Progenitor cell of endocrine pancreas (in vitro differentiated cells): ENCODE data around the gene PGF. TPM values are rescaled to one million over a fixed set of nuclear protein-coding genes. Genes with fewer than 3 reads are reported as not detected.

Experiments used
- DNase-seq: peaks from one replicate; pipeline ENCODE4 v3.0.0; 2021; ENCODE audit warnings: low spot score; ENCODE audit not compliant: unreplicated experiment
- H3K27ac Mint-ChIP-seq: 2 replicates; pipeline ENCODE4 v1.8.0; 2021; ENCODE audit warnings: mild to moderate bottlenecking, moderate library complexity, mixed read lengths
- H3K27me3 Mint-ChIP-seq: 2 replicates; pipeline ENCODE4 v1.8.0; 2021; ENCODE audit warnings: mixed read lengths
- H3K36me3 Mint-ChIP-seq: 2 replicates; pipeline ENCODE4 v1.8.0; 2022; ENCODE audit warnings: mixed read lengths; ENCODE audit not compliant: insufficient read depth
- H3K4me1 Mint-ChIP-seq: 2 replicates; pipeline ENCODE4 v1.8.0; 2021; ENCODE audit warnings: low read depth, mixed read lengths
- H3K4me3 Mint-ChIP-seq: 2 replicates; pipeline ENCODE4 v1.8.0; 2021; ENCODE audit warnings: low read depth, mild to moderate bottlenecking, moderate library complexity, mixed read lengths
- H3K9me3 Mint-ChIP-seq: 2 replicates; pipeline ENCODE4 v1.8.0; 2021; ENCODE audit warnings: low read depth, mixed read lengths
- CTCF ChIP-seq: fragments of 200-600 bp; sonication (generic); IDR thresholded peaks from one replicate; pipeline ENCODE4 v1.5.0; 2021; ENCODE audit warnings: antibody characterized with exemption, mild to moderate bottlenecking; ENCODE audit not compliant: unreplicated experiment
- total RNA-seq: library from RNA; stranded (reverse); gene quantifications from 2 replicates; pipeline ENCODE4 v1.2.1, GENCODE V29; 2021

PGF gene
- total RNA-seq, 1 donor from 2014 or later, result 3.5 TPM

GRCh38 chr14:74946659-74947281, 8.6 kb downstream of the PGF start:
- peak; percentile 27 for TF ChIP-seq CTCF
- H3K36me3 Mint-ChIP-seq, result no peaks in the 10 kb centered on the region
- H3K4me1 Mint-ChIP-seq, result peaks cover 21% of the 10 kb centered on the region
- no peak overlapping the region for H3K4me3 Mint-ChIP-seq
- peaks cover 40% of the 10 kb centered on the region for H3K27me3 Mint-ChIP-seq
- no peaks in the 10 kb centered on the region for H3K9me3 Mint-ChIP-seq
- no peak for DNase-seq
- no peak overlapping the region for H3K27ac Mint-ChIP-seq

GRCh38 chr14:74945852-74946658, 9.3 kb downstream of the PGF start:
- Mint-ChIP-seq H3K27ac (peak overlapping the region; percentile 70), H3K36me3 (no peaks in the 10 kb centered on the region), H3K9me3 (no peaks in the 10 kb centered on the region), H3K4me3 (no peak overlapping the region), H3K4me1 (peaks cover 15% of the 10 kb centered on the region), H3K27me3 (peaks cover 47% of the 10 kb centered on the region)
- DNase-seq, result peak; percentile 80
- TF ChIP-seq CTCF, result peak; percentile 89

- peak; percentile 63 for TF ChIP-seq CTCF
- Mint-ChIP-seq H3K9me3 (no peaks in the 10 kb centered on the region), H3K27ac (peak overlapping the region; percentile 70), H3K4me3 (no peak overlapping the region), H3K27me3 (peaks cover 50% of the 10 kb centered on the region), H3K36me3 (no peaks in the 10 kb centered on the region), H3K4me1 (peaks cover 8% of the 10 kb centered on the region)
- DNase-seq, result peak; percentile 39
Measured at GRCh38 chr14:74945261-74945851, 10.0 kb downstream of the PGF start.

- no peak for DNase-seq
- no peak overlapping the region for H3K4me3 Mint-ChIP-seq
- no peak overlapping the region for H3K27ac Mint-ChIP-seq
- no peak for TF ChIP-seq CTCF
- no peaks in the 10 kb centered on the region for H3K9me3 Mint-ChIP-seq
- H3K4me1 Mint-ChIP-seq, result peaks cover 2% of the 10 kb centered on the region
- no peaks in the 10 kb centered on the region for H3K36me3 Mint-ChIP-seq
- H3K27me3 Mint-ChIP-seq, result peaks cover 54% of the 10 kb centered on the region
Measured at GRCh38 chr14:74942608-74943007, 12.8 kb downstream of the PGF start.

DNA sequence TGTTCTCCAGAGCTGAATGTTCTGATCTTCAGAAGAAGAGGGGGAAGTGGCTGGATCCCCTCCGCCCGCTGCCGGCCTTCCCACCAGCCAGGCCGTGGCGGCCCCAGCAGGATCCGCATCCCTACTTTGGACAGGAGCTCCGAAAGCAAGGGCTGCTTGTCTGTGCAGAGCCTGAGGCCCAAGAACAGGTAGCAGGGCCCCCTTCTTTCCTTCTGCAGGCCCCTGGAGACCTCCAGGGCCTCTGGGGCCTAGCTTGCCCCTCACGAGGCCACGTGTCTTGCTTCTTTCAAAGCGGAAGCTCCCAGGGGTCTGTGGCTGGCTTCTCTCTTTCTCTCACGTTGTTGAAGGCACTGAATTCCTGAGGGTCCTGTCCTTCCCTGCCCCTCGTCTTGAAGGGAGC, 13.2 kb downstream of the PGF start:
- H3K27ac Mint-ChIP-seq, result no peak overlapping the region
- H3K9me3 Mint-ChIP-seq, result no peaks in the 10 kb centered on the region
- no peak overlapping the region for H3K4me3 Mint-ChIP-seq
- H3K27me3 Mint-ChIP-seq, result peaks cover 57% of the 10 kb centered on the region
- H3K4me1 Mint-ChIP-seq, result peaks cover 2% of the 10 kb centered on the region
- H3K36me3 Mint-ChIP-seq, result no peaks in the 10 kb centered on the region
- TF ChIP-seq CTCF, result no peak
- no peak for DNase-seq
